Measurements from ENCODE around the gene SLC25A4. TPM values are rescaled to one million over a fixed set of nuclear protein-coding genes. Genes with fewer than 3 reads are reported as not detected.

SLC25A4 gene
- total and polyA plus RNA-seq, 2 of the 4 experiments (the other 2 are of a cell fraction): 16.0 to 21.6 TPM

GRCh38 chr4:185108185-185108584 lies 34.9 kb upstream of the SLC25A4 start:
- Histone ChIP-seq H3K4me3 (ENCODE audit: insufficient read depth, low read depth, low read length) (no peak overlapping the region), H4K5ac (ENCODE audit: low read depth, low read length) (no peak overlapping the region), H4K91ac (ENCODE audit: insufficient read depth, low read depth, low read length) (no peak overlapping the region), H3K27me3 (ENCODE audit: control insufficient read depth, insufficient read depth, low read length) (peaks cover 2% of the 10 kb centered on the region; the same call in 1 of the 2 replicates), H2BK15ac (ENCODE audit: low read depth, low read length) (no peak overlapping the region), H3K4ac (ENCODE audit: low read depth, low read length) (no peak overlapping the region), H2BK120ac (ENCODE audit: low read depth, low read length) (no peak overlapping the region), H3K4me2 (ENCODE audit: low read depth, low read length) (no peak overlapping the region), H3K36me3 (ENCODE audit: control insufficient read depth, insufficient read depth, low read length) (no peaks in the 10 kb centered on the region), H2BK5ac (ENCODE audit: low read depth, low read length, poor library complexity, severe bottlenecking) (no peak overlapping the region), H2AFZ (replicated peaks; ENCODE audit: low read length, poor library complexity) (no peak overlapping the region), H2AK5ac (ENCODE audit: low read depth, low read length) (no peak overlapping the region), H3K18ac (ENCODE audit: low read depth, low read length) (no peak overlapping the region), H2AK9ac (replicated peaks; ENCODE audit: low read depth, low read length, poor library complexity) (no peak overlapping the region), H3K56ac (ENCODE audit: extremely low read depth, insufficient read depth, low read length) (no peak overlapping the region), H3K23ac (ENCODE audit: low read depth, low read length) (no peak overlapping the region), H4K20me1 (ENCODE audit: insufficient read depth, low read length) (no peaks in the 10 kb centered on the region), H3K9me3 (ENCODE audit: control insufficient read depth, insufficient read depth, low read length) (no peaks in the 10 kb centered on the region), H3K9ac (ENCODE audit: low read depth, low read length) (no peak overlapping the region), H3K9me1 (ENCODE audit: insufficient read depth, low read length) (peaks cover 7% of the 10 kb centered on the region), H3K14ac (replicated peaks; ENCODE audit: low read depth, low read length) (no peak overlapping the region), H3K4me1 (ENCODE audit: control insufficient read depth, insufficient read depth, low read length) (peaks cover 3% of the 10 kb centered on the region; the same call in 1 of the 2 replicates), H3K27ac (ENCODE audit: insufficient read depth, low read length) (no peak overlapping the region), H3K79me1 (ENCODE audit: low read depth in 1 of 2, low read length in 2 of 2) (no peaks in the 10 kb centered on the region), H2BK20ac (ENCODE audit: low read depth, low read length) (no peak overlapping the region), H4K8ac (ENCODE audit: low read depth in 2 of 2, low read length in 2 of 2) (no peak overlapping the region)
- no peak for TF ChIP-seq CHD1 (IDR thresholded peaks at IDR 0.05; ENCODE audit: low read depth, low read length)
- no peak for TF ChIP-seq ELK1 (IDR thresholded peaks at IDR 0.05; ENCODE audit: borderline replicate concordance, low read depth, low read length)
- TF ChIP-seq MAFK (IDR thresholded peaks at IDR 0.05; ENCODE audit: low read depth, low read length): no peak
- no peak for TF ChIP-seq MXI1 (IDR thresholded peaks at IDR 0.05; ENCODE audit: borderline replicate concordance, low read depth, low read length)
- TF ChIP-seq FOS (IDR thresholded peaks at IDR 0.05; ENCODE audit: low read depth, low read length): no peak
- no peak for TF ChIP-seq RAD21 (IDR thresholded peaks at IDR 0.05; ENCODE audit: low read length)
- TF ChIP-seq POLR2A (IDR thresholded peaks at IDR 0.05; ENCODE audit: low read depth, low read length): no peak
- no peak for TF ChIP-seq USF2 (IDR thresholded peaks at IDR 0.05; ENCODE audit: low read depth, low read length)
- TF ChIP-seq MAZ (IDR thresholded peaks at IDR 0.05; ENCODE audit: borderline replicate concordance, low read depth, low read length): no peak
- TF ChIP-seq RCOR1 (IDR thresholded peaks at IDR 0.05; ENCODE audit: insufficient replicate concordance, low read length): no peak
- TF ChIP-seq NFE2L2 (IDR thresholded peaks at IDR 0.05; ENCODE audit: low read depth, low read length): no peak
- no peak for TF ChIP-seq RFX5 (IDR thresholded peaks at IDR 0.05; ENCODE audit: low read depth, low read length)
- no peak for TF ChIP-seq BHLHE40 (IDR thresholded peaks at IDR 0.05; ENCODE audit: low read depth, low read length)
- TF ChIP-seq CEBPB (IDR thresholded peaks at IDR 0.05; ENCODE audit: low read depth, low read length): no peak
- no peak for TF ChIP-seq SMC3 (IDR thresholded peaks at IDR 0.05; ENCODE audit: low read depth, low read length)
- TF ChIP-seq CTCF (conservative IDR thresholded peaks at IDR 0.05; ENCODE audit: low read depth, low read length): no peak
- BruUV-seq (replicated peaks): no TSS peak
- intact Hi-C loops (cut with micrococcal nuclease) (no loop called here), dilution Hi-C loops (cut with HindIII; ENCODE audit: low sequenced_read_pairs, unreplicated experiment) (no loop called here), in situ Hi-C loops (cut with MboI; ENCODE audit: low sequenced_read_pairs) (no loop called here)
- ChIA-PET CTCF (interaction anchor here (1.2 kb wide), 1 partner anchor 12 kb away, joined by 4 read pairs; no protein-coding TSS in a partner anchor), POLR2A (ENCODE audit: unreplicated experiment) (no interaction called here)
- no CpG with 5 or more reads among the region's 2 CpGs for WGBS, 2 experiments (ENCODE audit: extremely low coverage in 2 of 2, insufficient read length in 1 of 2)
- DNase-seq (no peak), ATAC-seq (ENCODE audit: low read depth) (no peak)

All from IMR-90 (cell line).